CD4-positive, alpha-beta T cell treated with Interleukin-6 for 4 hours (primary cell): Measurements from ENCODE around the gene TBC1D10A.

Experiments
- DNase-seq: peaks from one replicate; pipeline ENCODE4 v3.0.0-alpha.2; 2020; ENCODE audit warnings: mixed read lengths

The TBC1D10A gene

DNA sequence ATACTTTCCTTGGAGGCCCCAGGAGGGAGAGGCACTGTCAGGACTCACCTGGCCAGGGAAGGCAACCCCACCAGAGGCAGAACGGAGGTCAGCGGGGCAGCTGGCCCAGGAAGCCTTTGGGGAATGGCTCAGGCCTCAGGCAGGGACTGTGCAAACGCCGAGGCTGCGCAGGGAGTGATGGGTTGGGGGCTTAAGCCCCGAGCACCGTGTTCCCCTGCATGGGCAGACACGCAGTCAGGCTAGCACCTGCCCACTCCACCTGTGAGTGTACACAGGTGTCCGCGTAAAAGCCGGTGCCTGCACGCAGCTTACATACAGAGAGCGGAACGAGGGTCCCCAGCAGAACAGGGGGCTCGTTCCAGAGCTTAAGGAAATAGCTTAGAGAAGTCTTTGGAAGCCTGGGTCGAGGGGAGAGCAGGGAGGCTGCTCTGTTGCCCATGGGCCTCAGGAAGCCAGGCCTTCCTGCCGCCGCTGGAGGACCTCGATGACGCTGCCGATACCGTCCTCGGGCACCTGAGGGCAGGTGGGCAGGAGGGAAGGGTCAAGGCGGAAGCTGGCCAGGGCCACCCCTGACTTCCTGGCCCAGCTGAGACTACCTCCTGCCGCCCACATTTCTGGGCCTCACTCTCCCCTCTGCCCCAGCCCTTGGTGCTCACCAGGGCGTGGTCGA, 41.4 kb downstream of the TBC1D10A start:
- DNase-seq = no peak

DNA sequence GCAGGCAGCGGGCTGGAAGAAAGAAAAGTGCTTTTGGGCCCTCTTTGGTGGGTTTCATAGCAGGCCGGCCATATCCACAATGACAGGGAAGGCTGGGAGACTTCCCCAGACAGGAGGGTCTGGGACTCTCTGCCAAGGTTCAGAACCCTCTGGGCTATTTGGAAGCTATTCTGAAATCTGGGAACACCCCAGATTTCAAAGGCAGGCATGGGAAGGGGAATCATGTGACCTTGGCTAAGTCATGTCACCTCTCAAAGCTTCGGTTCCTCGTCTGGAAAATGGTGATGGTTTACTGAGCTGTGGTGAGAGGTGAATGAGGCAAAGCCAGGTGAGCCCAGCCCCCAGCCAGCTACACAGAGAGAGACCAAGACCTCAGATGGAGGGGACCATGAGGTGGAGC, 42.1 kb downstream of the TBC1D10A start:
- no peak for DNase-seq

DNA sequence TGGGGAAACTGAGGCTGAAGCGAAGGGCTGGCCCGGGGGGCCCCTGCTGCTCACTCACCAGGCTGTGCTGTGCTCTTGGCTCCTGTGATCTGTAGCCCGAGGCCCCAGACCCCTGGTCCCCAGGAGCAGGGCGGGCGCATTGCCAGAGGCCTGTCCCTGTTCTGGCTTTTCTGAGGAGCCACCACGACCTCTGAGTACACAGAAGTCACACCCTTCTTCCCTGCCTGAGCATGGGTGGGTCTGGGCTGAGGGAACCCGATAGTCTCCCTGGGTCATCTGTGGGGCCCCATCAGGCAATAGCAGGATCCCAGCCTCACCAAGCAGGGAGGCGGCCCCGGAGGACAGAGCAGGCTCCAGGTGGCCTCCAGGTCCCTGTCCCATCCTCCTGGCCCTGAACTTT, 42.6 kb downstream of the TBC1D10A start:
- no peak for DNase-seq

DNA sequence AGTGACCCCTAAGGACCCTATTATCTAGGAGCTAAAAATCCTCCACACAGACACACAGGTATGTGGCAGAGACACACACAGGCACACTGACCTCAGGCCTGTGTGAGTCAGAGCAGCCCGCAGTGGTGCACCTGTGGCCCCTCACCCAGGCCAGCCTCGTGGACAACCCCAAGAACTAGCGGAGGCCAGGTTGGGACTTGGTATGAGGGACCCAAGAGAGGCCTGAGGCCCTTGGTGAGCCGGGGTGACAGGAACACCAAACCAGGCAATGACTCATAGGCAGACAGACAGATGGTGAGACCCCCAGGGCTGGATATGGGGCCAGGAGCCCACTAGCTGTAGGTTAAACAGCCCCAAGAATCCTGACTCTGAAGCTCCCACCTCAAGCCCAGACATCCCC, 43.4 kb downstream of the TBC1D10A start:
- DNase-seq = no peak

DNA sequence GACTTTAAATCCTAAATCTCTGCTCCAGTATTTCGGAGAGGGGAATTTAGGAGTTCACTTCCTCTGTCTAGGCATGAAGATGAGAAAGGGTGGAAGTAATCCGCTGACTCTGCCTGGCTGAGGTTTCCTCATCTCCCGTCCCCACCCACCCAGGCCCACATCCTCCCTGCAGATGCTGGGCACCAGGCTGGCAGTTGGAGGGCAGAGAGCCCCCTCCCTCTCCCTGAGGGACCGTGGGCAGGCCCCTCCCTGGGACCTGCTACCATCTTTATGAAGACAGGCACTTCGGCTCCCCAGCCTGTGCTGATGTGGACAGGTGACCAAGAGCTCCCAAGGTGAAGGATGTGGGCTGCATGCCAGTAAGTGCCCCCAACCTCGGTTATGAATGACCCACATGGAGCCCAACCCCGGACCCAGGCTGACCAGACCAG, 44.1 kb downstream of the TBC1D10A start:
- DNase-seq = no peak

DNA sequence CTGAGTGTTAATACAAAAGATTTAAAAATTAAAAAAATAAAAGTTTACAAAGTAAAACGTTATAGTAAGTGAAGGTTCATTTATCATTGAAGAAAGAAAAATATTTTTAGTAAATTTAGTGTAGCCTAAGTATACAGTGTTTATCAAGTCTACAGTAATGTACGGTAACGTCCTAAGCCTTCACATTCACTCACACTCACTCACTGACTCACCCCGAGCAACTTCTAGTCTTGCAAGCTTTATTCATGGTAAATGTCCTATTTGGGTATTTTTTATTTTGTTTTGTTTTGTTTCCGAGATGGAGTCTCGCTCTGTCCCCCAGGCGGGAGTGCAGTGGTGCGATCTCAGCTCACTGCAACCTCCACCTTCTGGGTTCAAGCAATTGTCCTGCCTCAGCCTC, 46.2 kb downstream of the TBC1D10A start:
- no peak for DNase-seq

DNA sequence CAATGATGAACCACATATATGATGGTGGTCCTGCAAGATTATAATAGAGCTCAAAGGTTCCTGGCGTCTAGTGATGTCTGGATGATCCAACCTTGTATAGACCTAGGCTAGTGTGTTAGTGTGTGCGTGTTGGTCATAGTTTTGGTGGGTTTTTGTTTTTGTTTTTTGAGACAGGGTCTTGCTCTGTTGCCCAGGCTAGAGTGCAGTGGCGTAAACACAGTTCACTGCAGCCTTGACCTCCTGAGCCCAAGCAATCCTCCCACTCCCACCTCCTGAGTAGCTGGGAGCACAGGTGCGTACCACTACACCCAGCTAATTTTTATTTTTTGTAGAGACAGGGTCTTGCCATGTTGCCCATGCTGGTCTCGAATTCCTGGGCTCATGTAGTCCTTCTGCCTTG, 46.8 kb downstream of the TBC1D10A start:
- DNase-seq = no peak

DNA sequence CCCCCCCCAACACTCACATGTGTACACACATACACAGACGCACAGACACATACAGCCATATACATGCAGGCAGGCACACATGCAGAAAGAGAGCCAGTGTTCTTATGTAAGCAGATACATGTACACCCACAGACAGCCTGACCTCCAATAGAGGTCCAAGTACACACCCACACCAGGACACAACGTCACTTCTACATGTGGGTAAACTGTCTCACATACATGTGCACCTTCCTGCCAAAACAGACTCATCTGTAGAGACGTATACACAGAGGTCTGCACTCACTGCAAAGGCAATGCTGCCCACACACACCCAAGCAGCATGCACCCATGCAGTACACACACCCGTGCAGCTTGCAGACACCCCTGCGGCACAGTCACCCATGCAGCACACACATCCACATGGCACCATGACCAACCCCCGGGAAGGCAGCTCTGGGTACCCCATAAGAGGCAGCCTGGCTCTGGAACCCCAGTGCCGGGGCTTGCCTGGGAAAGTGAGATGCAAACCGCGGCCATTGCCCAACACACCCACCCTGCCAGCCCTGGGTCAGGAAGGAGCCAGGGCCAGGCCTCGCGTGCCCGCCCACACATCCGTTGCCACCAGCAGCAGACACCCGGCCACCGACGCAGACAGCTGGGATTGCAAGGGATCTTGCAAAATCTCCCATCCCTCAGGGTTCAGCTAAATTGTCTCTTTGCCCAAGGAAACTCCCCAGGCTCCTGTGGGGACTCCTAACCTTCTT, 47.5 kb downstream of the TBC1D10A start:
- no peak for DNase-seq

DNA sequence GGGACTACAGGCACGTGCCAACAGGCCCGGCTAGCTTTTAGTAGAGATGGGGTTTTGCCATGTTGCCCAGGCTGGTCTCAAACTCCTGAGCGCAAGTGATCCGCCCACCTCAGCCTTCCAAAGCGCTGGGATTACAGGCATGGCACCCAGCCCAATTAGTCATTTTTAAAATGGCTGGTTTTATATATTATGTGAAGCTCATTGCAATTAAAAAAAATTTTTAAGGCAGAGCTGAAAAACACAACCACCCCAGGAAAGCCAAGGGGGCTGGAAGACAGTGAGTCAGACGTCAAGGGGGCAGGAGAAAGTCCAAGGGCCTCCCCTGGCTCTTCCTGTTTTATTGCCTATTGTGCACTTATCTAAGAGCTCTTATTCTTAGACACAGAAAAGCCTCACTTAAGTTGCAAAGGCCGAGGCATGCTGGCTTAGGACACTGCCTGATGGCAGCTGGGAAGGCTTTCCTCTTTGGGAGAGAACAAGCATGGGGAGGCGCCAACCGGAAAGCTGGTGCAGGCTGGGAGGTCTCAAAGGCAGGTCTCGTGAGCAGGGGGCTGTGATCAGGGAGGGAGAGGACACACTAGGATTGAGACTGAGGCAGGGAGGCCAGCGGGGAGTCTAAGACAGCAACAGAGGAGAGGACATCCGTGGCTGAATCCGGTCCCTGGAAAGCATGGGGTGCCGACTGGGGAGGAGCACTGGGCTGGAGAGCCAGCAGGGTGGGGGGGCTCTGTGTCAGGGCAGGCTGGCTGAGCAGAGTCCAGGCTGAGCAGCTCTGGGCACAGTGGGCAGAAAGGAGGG, 49.0 kb downstream of the TBC1D10A start:
- no peak for DNase-seq

DNA sequence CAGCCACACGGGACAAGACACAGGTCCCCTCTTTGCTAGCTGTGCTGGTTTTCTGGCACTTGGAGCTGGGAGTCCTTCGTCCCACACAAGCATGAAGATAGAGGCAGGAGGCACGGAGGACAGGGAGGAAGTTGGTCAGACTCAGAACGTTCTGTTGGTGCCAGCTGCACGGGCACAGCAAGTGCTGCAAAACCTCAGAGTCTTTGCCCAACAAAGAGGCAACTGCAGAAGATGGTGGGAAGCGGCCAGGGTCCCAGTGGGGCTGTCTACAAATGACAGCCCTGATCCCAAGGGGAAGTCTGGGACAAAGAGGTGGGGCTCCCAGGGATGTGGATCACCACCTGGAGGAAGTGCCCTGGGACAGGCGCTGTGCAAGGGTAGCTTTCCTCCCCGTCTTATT, 50.7 kb downstream of the TBC1D10A start:
- no peak for DNase-seq

DNA sequence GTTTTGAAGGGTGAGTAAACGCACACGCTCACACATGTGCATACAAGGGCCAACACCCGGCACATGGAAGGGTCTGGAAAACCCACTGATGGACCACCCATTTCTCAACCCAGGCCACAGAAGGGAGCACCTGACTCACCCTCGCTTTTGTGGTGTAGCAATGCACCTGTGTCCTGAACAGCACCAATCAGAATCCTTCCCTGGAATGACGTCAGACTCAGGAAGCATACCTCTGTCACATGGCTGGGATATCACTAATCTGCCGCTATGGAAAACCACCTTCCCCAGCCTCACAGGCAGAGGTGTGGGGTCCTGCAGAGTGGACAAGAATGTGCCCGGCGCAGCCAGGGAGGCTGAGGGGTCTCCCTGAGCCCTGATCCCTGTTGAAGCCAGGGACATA, 51.1 kb downstream of the TBC1D10A start:
- peak; percentile 52 for DNase-seq

DNA sequence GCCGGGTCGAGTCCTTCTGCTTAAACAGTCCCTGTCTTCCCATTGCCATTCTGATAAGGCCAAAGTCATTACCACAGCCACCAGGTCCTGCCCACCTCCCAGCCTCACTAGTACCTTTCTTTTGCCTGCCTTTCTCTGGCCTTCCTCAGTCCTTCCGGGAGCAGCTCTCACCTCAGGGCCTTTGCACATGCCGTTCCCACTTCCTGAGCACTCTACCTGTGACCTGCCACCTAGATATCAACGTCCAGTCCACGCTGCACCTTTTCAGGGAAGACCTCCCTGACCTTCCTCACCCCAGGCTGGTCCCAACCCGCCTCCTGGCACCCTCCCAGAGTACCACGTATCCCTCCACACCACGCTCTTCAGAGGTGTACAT, 52.3 kb downstream of the TBC1D10A start:
- no peak for DNase-seq

DNA sequence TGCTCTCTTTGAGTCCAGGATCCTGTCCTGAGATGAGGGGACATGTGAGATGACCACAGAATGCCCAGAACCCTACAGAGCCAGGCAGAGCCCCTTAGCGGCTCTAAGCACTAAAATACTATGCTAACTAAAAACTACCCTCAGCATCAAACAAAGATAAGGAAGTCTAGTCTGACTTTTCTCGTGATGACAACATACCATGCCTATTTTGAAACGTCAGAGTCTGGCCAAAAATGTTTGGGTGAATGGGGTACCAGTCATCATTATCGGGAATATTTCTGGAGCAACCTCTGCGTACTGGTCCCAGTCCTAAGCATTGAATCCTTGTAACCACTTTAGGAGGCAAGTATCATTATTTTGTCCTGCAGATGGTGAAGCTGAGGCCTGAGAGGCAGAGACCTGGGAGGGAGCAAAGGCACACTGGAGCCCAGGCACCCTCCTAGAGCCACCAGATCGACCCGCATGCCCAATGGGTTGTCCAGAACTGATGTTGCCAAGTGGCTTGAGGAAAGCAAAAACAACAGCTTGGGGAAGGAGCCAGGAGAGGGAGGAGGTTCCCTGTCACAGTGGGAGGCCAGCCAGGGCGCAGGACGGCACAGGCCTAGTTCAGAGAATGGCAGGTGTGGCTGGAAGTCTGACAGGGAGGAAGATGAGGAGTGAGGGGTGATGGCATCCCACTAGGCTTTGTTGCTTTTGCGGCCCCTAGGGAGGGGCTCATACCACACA, 52.9 kb downstream of the TBC1D10A start:
- DNase-seq = no peak

DNA sequence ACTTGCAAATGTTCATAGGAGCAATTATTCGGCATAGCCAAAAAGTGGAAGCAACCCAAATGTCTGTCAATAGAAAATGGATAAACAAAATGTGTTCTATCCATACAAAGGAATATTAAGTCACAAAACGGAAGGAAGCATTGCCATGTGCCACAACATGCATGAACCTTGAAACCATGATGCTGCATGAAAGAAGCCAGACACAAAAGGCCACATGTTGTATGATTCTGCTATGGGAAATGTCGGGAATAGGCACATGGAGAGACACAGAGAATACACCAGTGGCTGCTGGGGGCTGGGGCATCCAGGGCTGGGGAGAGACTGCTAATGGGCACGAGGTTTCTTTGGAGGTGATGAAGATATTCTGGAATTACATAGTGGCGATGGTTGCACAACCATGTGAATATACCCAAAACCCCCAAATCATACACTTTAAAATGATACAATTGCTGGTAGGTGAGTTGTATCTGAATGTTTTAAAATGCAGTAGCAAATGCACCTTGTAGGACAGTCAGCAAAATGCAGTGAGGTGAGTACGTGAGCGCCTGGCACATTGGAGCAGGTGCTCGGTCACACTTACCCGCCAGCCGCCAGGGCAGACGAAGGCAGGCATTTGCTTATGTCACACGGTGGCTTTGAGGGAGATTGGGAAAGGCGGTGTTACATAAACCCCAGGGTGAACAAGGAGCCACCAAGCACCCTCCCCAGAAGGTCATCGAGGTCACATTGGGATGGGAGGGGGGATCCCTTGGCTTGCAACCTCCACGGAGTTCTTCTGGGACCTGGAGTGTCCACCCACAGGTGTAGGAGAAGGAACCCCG, 53.8 kb downstream of the TBC1D10A start:
- DNase-seq = no peak

DNA sequence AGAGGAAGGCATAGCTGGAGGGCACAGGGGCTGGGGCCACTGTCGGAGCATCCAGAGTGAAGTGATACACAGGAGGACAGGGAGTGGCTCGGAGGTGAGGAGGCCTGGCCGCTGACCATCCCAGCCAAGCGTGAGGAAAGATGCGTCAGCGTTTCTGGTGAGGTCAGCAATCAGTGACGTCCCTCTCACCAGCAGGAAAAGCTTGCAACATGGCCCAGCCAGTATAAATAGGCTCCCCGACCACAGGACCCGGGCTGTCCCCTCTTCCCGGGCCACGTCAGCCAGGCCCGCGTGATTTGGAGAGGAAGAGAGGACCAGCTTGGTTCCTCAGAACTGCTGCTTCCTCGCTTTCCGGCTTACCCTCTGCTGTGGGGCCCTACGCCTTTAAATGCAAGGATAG, 55.9 kb downstream of the TBC1D10A start:
- no peak for DNase-seq

DNA sequence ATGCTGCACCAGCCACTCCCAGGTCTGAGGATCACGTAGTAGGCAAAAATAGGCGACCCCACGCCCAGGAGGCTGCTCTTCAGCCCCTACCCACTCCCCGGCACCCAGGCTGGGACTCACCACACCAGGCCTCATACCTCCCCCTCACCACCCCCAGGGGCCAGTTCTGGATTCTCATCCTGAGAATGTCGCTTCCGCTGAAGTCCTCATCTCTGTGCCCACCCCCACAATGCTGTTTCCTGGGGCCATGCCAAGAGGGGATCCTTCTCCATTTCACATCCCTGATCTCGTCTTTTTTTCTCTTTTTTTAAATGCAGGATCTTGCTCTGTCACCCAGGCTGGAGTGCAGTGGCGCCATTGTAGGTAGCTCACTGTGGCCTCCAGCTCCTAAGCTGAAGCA, 58.4 kb downstream of the TBC1D10A start:
- DNase-seq = no peak

DNA sequence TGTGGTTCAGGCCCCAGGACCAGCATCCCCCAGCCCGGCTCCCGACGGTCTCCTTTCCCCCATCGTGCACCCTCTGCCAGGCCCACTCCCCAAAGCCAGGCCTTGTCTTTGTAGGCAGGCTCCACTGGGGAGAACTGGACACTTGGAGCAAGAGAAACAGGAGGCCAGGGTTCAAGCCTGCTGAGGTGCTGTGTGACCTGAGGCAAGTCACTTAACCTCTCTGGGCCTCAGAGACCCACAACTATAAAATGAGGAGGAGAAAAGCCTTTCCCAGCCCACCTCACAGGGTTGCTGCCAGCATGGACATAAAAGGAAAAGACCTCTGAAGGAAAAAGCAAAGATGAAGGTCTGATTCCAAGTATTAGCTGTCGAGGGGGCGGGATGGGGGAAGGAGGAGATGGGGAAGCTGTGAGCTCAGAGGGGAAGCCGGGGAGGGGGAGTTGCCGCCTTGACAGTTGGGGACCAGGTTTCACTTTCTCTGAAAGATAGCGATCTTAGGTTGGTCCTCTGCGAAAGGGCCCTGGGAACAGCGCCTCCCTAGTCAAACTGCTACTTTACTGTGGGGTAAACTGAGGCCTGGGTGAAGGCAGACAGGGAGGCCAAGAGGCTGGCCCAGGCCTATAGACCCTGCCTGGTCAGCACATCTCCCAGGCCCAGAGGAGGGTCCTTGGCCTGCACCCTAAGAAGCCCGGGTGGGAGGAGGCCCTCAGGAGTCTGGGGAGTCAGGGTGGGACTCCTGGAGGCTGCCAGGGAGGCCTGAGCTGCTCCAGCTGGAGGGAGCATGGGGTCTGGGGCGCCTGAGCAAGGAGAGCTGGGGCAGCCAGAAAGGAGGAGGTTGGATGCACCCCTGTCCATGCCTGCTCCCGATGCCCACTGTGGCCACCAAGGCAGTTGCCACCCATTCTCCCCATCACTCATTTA, 59.1 kb downstream of the TBC1D10A start:
- DNase-seq = peak; percentile 62

DNA sequence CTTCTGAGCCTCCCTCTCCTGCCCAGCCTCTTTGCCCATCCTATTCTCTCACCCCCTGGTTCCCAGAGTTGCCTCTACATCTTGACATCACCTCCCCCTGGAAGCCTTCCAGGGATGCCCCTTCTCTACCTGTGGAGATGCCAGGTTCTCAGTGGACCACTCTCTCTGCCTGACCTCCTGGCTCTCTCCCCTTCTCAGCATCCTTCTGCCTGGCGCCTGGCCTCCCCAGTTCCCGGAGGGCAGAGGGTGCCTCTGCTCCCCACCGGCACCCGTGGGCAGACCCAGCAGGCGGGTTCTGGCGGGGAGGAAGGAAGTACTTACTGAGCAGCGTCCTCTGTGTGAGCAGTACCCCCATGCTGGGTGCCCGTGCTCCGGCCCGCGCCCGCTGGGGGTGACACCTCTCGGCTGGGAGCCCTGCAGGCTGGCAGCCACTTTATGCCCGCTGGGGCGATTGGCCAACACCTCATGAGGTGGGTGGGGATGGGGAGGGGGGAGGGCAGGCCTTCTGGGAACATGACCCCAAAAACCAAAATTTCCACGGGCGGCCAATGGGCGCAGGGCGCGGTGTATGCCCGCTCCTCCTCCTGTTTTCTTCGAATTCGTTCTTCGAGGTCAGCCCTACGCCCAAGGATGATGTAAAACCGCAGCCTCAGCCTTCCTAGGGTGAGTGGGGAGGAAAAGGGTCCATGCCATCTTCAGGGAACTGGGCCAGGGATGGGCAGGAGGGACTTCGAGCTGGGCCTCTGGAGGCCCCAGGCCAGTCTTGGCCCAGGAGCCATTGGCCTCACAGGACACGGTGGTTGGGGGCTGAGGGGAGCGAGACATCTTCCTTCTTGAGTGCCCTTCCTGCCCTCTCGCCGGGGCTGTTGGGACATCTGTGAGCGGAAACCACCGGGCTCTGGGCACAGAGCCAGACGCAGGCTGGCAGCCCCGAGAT, 60.0 kb downstream of the TBC1D10A start, which contains the start of gene OSM:
TSS of gene OSM (minus strand) at position 407 of the 937 bp plus-strand sequence. CDS start at position 355, 52 bp downstream.
- peak; percentile 75 for DNase-seq

DNA sequence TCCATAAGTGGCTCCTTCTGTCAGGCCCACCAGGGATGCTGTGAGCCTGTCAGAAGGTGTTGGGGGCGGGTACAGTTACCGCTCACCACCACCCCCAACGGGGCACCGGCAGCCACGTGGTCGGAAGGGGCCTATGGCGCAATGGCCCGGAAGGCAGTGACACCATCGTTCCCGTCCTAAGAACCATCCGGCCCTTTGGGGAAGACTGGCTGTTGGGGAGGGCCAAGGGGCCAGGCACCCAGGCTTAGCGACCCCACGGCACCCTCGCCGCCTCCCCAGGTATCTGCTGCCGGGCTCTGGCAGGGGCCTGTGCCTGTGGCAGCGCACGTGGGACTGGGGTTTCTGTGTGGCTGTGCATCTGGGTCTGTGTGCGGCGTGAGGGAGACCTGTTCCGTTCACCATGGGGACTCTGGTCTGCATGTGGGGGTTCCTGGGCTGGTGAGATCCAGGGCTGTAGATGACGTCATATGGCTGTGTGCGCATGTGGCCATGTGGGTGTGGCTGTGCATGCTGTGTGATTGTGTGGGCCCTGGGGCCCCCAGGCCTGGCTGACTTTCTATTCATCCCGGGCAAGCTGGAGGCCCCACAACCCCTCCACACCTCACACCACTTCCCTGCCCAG, 60.8 kb downstream of the TBC1D10A start:
- DNase-seq = peak; percentile 86
